Adrenal gland (tissue), 5 donors: ENCODE results near the gene SLC50A1.

Source experiments
- CTCF ChIP-seq, 6 experiments: fragments of 450-650 bp in 4 of 6; fragments of 200-600 bp in 2 of 6; sonication (generic) in 1 of 6; IDR thresholded peaks; 1 replicate in 5 of 6; 2 replicates in 1 of 6; pipeline versions ENCODE4 v1.5.1 to v1.8.0; 2016 to 2021; ENCODE audit warnings: antibody characterized with exemption in 6 of 6, mild to moderate bottlenecking in 2 of 6, moderate library complexity in 1 of 6
- POLR2A ChIP-seq, 2 donors: fragments of 450-650 bp; IDR thresholded peaks; one replicate each; pipeline ENCODE4 v1.6.1; 2017; ENCODE audit warnings: antibody characterized with exemption in 2 of 2, mild to moderate bottlenecking in 2 of 2, moderate library complexity in 1 of 2
- donor health status: DM: no; HTN: no; CAD: no.

GRCh38 chr1:155108296-155108695, 27.4 kb upstream of the SLC50A1 start:
- TF ChIP-seq POLR2A (IDR thresholded peaks at IDR 0.05), result no peak
- no peak for TF ChIP-seq CTCF (IDR thresholded peaks at IDR 0.05)
